GM19238 (cell line): Measurements from ENCODE around the gene ANKFY1.

ENCODE experiments used
- DNase-seq: peaks from one replicate; pipeline ENCODE4 v3.0.0; 2011; ENCODE audit warnings: low spot score; ENCODE audit not compliant: insufficient read length

Gene ANKFY1

DNA sequence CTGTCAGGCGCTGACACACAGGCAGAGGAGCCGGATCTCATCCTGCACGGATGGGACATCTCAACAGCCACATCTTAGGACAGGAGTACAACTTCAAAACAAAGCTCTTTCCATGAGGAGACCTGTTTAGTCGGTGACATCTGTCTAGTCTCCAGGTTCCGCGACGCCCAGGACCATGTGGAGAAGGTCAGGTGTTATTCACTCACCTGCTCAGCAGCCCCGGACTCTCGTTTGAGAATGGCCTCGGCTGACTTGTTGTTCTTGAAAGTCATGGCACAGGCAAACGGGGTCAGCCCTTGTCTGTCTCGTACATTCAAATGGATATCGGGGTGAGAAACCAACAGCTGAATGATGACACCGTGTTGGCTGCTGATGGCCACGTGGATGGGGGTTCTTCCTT, 85.1 kb downstream of the ANKFY1 start:
- DNase-seq, result no peak

DNA sequence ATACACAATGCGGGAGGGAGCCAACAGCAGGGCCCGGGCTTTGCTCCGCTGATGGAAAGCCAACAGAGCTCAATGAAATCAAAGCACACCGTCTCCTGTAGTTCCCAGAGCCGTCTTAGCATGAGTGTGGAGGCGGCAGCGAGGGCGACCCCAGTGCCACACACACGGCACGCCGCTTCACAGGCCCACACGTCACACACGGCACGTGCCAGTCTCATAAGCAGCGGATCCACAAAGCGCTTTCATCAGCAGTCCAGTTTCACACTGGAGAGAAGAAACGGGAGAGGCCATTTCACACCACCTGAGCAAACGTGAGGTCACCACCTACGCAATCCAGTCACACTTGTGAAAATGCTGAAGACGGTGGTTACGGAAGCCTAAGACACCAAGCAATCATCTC, 86.0 kb downstream of the ANKFY1 start:
- no peak for DNase-seq

DNA sequence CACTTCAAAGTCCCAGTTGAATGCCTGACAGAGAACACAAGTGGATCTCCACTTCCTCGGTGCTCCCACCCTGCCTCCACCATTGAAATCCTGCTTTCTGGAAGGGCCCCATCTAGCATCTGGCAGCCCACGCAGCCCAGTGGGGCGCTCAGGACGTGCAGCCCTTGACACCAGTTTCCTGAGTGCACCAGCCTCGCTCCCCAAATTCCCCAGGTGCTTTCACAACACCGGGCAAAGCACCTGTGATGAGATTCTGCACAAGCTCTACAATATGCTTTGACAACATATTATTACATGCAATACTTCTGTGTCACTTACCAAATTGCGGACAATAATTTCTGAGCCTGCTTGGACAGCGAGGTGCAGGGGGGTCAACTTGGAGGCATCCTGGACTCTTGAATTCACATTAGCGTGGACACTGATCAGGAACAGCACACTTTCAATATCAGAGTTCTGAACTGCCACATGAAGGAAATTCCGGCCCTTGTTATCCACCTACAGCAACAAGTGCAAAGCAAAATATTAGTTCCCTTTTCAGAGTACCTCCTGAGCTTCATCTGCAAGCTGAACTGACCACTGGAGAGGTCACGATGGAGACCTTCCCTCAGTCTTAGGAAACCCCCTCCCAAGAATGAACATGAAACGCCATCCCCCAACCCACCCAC, 86.8 kb downstream of the ANKFY1 start:
- no peak for DNase-seq

DNA sequence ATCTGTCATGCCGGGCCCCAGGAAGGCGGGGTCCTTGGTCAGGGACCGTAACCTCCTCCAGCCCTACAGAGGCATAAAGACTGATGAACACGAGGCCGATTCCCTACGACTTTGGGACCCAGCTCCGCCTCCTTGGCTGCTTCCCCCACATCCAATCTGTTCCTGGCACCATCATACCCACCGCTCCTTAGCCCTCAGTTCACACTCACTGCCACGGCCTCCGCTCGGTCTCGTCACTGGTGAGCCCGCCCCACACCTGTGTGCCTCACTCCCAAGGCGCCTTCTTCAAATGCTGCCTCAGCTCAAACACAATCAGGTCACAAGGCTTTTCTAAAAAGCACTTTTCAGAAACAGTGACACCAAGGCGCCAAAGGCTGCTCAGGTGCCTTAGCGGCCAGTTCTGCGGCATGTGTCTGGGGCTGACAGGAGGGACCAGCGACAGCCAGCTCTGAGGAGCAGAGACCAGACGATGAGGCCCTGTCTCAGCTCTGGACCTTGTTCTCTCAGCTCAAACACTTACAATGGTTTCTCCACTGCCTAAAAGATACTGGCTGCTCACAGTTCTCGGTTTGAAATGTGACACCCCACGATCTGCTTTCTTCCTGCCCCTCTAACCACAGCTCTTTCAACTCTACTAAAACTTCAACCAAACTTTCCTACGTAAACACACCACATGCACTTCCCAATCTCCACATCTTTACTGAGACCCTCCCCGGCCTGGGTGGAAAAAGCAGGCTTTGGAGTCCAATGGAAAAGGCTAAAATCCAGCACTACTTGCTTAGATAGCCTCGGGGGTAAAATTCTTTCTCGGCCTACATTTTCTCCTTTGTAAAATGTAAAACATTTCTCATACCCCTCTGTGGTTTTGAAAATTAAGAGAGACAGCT, 87.6 kb downstream of the ANKFY1 start:
- DNase-seq, result no peak

DNA sequence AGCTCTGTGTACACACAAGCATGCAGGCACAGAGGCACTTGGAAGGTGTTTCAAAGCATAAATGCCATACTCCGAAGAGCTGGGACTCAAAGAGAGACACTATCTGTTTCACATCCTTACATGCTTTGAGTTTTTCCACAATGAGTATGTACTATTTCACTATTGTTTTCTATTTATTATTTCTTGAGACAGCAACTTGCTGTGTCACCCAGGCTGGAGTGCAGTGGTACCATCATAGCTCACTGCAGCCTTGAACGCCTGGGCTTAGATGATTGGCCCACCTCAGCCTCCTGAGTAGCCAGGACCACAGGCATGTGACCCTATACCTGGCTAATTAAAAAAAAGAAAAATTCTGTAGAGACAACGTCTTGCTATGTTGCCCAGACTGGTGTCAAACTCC, 89.2 kb downstream of the ANKFY1 start:
- DNase-seq, result no peak

DNA sequence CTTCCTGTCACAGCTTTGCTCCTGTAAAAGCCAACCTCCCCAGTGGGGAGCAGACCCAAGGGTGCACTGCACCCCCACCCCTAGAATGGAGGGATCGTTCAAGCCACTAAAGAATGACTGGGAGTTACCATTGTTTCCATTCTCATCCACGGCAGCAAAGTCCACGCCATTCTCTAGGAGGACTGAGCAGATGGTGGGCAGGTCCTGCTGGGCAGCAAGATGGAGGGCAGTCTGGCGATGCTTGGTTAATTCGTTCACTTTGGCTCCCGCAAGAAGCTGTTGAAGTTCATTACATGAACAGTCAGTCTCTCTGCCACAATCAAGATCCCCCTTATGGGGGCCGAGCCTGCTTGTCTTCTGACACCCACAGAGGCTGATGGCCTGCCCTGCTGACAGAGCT, 90.0 kb downstream of the ANKFY1 start:
- no peak for DNase-seq

DNA sequence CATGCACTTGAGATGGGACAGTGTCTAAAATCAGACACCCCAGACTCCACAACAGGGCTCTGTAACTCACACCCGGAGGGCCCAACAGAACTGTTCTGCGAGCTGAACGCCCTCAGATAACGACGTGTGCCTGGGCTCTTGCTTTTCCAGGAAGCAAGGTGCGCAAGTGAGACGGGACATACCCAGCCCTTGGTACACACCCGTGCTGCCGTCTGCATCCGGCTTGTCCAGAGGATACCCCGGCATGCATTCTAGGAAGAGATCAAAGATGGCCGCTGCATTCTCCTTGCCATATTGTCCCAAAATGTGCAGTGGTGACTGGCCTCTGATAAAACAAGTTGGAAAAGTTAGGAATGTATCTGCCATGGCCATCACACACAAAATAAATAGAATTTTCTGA, 91.4 kb downstream of the ANKFY1 start:
- no peak for DNase-seq

DNA sequence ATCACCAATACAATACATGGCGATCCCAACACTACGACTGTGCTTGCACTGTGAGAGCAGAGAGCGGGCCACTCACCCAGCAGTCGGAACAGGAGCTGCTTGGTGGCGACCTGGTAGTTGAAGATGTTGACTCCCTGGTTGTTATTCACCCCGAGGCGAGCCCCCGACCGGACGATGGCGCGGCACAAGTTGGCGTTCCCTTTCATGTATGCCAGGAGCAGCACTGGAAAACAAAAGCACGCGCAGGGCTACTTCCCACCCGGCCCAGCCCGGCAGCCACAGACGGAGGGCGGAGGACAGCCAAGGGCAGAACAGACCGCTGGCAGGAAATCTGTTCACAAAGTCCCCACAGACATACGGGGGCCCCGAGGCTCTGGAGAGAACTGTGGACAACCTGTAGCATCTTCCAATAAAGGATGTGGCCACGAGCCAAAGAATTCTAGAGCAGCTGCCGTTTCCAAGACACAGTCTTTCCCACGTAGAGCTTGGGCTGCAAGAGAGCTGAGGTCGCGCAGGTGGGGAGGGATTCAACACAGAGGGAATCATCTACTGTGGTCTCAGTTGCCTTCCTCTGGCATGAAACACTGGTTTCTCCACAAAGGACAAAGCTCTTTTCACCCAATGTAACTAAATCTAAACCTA, 93.0 kb downstream of the ANKFY1 start:
- DNase-seq, result no peak

DNA sequence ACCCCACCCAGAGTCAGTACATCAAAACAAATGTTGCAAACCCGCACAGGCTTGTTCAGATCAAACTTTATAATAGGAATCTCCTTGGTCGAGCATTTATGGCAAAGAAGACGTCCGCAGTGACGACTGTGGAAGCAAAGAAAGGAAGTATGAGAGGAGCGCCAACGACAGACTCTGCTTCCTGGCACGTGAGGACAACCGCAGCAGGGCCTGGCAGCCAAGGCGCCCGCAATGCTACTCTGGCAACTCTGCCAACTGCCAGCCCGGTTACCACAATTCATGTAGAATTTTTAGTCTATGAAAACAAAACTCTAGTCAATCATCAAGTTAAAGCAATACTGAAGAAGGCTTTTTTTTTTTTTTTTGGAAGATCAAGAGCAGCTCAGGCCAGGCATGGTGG, 96.0 kb downstream of the ANKFY1 start:
- no peak for DNase-seq

DNA sequence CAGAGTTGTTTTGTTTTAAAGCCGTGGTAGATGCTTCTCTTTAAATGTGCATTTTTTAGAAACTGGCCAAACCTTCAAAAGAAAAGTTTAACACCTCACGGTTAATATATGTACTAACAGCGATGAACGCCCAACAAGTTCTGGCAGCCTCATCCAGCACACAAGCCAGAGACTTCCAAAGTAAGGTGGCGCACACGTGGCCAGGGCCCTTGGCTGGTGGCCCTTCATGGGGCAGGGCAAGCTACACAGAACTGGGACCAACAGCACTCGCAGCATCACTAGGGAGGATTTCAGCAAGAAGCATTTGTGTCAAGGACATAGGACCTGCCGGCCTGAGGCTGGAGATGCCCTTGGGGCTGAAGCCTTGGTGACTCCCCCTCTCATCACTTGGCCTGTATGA, 97.4 kb downstream of the ANKFY1 start:
- no peak for DNase-seq

DNA sequence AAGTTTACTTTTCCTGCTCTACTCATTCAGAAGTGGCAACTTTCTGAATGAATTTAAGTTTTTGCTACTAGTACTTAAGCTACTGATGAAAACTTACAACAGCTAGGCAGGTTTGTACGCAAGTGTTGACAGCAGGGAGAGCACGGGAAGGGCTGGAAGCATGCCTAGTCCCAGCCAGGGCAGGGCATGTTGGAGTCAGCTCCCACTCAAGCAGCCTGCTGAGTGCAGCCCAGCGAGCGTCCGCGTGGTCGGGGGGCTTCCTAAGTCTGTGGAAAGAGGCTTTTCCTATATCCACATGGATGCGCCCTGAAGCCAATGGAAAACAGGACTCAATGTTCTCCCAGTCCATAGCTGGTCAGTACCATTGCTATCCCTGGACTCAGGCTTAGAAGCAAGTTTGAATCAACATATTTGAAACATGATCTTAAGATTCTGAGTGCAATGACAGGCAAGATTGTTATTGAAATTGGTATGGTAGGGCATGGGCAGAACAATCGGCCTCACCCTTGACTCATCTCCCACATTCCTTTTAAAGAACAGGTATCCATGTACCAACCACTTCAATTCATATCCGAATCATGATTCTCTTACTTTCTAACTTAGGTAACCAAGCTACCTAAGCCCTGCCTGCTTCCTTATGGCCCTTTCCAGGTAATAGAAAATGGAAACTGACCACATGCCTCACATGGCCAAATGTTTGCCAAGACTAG, 98.3 kb downstream of the ANKFY1 start:
- DNase-seq, result no peak

DNA sequence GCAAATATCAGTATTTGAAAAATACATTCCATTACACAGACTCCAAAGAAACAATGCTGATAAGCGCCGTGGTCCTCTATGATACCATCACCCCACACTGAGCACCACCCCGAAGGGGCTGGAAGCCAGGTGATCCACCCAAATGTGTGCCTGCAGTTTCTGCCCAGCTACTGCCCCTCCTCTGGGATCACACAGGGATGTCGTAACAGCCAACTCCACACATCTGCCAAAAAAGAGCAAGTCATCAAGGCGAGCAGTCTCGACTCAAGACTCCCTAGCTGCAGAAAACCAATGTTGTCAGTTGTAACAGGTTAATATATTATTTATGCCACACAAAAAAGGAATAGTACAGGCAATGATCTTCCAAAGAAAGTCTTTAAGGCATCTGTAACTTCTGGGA, 99.8 kb downstream of the ANKFY1 start:
- DNase-seq, result no peak

DNA sequence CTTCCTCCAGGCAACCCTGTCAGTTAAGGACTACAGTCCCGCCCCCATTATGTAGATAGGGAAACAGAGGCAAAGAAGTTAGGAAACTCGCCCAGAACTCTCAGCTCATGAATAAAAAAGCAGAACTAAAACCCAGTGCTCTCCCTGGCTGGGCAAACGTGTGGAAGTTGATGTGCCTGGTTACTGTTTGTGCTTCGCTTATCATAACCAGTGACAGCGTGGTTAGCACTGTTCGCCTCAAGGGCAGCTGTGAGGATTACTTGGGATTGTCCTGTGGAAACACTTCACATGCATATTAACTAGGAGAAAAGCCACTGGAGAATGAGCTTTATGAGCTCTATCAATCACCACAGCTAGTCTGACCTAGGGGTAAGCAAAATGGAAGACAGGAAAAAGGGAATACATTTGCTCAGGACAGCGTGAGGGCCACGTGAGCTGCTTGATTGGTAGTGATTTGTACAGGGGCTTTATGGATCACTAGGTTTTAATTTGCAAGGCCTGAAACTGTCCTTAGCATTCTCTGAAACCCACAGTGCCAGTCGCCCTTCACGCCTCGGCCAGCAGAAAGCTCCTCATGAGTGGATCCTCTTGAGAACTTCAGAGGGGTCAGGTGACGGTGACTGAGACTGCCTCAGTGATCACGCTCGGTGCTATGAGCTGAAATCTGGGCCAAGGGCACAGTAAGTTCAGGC, 100.9 kb downstream of the ANKFY1 start:
- no peak for DNase-seq

DNA sequence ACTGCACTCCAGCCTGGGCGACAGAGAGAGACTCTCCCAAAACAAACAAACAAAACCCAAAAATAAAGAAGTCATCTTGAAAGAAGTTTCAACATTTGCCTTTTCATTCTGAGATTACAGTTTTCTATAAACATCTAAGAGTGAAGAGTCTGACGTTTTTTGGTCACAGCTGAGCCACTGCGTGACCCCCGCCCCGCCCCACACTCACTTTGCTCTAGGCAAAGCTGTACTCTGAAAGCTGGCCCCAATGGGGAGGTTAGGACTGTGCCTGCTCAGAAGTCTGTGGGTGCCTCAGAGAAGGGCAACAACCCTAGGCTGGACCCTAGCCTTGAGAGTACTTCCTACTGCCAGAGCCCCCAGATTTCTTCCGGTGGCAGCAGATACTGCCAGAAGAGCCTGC, 101.5 kb downstream of the ANKFY1 start:
- DNase-seq, result no peak

DNA sequence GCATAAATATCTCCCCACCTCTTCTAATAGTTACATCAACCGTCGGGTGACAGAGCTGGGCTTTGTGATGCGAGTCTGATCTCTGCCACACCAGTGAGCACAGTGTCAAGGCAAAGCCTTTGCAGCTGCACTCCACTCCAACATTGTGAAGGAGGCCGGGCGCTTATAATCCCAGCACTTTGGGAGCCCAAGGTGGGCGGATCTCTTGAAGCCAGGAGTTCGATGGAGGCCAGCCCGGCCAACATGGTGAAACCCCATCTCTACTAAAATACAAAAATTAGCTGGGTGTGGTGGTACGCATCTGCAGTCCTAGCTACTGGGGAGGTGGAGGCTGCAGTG, 101.8 kb downstream of the ANKFY1 start:
- no peak for DNase-seq

DNA sequence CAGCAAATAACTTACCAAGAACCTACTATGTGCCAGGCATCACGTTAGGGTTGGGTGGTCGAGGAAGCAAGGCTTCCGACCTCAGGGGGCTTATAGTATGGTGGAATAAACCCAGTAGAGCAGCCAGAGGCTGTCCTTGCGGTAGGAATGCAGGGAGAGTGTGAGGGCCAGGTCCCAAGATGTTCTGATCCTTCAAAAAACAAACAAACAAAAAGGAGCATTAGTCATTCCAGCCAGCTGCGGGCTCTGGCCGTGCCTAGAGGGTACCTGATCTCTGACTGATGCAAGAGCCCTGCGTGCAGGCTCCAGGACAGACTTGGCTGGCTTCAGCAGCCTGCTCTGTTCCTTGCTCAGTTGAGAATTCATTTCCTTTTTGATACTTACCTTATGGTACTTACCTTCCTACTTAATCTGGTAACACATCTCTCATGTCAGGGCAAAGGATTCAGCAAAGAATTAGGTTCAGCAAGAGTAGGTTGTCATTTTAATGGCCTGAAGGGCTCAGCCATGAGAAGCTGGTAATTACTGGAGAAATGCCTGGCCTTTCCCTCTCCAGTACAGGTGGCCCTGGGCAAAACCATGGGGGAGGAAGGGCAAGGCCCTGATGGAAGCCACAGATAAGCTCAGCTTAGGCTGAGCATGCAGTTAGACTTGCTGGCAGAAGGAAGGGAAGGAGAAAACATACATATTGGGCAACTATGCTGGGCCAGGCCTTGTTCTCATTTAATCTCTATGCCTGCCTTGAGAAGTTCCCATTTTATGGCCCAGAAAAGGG, 102.4 kb downstream of the ANKFY1 start:
- DNase-seq, result no peak

DNA sequence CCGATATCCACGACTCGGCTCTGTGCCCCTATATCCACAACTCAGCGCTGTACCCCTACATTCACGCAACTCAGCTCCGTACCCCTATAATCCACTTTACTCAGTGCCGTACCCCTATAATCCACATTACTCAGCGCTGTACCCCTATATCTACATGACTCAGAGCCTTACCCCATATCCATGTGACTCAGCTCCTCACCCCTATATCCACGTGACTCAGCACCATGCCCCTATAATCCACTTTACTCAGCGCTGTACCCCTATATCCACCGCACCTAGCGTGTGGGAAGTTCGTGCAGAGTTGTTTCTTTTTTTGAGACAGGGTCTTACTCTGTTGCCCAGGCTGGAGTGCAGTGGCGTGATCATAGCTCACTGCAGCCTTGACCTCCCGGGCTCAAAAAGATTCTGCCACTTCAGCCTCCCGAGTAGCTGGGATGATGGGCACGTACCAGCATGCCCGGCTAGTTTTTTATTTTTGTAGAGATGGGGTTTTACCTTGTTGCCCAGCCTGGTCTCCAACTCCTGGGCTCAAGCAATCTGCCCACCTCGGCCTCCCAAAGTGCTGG, 103.4 kb downstream of the ANKFY1 start:
- DNase-seq, result no peak

DNA sequence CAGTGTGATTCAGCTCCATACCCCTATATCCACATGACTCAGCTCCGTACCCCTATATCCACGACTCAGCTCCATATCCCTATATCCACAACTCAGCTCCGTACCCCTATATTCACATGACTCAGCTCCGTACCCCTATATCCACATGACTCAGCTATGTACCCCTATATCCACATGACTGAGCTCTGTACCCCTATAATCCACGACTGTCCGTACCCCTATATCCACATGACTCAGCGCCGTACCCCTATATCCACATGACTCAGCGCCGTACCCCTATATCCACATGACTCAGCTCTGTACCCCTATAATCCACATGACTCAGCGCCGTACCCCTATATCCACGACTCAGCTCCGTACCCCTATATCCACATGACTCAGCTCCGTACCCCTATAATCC, 104.0 kb downstream of the ANKFY1 start:
- DNase-seq, result no peak

DNA sequence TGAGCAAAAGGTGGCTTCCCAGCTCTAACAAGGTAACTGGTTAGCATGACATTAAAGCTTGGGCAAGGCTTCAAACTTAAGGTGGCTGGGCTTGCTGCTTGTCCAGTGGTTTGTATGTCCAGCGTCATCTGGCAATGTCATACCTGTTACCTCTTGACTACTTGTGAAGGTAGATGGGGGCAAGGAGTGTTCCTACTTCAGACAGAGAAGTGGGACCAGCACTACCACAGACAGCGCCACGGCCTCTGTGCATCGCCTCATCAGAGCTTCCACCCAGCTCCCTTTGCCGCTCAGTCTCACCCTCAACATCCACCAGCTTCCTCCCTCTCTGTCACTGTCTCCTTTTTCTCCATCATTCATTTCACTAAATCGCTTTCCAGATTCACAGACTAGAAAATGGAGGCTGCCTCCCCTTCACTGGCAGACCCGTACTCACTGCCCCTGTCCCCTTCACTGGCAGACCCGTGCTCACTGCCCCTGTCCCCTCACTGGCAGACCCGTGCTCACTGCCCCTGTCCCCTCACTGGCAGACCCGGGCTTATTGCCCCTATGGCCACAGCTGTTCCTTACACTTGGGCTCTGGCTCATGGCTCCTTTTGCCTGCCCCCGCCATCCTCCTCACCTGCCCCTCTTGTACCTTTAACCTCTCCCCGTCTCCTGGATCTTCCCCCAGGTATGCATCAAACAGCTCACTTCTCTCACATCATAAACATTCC, 106.0 kb downstream of the ANKFY1 start:
- DNase-seq, result no peak
